ENCODE data around the gene MRGPRG.

The MRGPRG gene

GRCh38 chr11:3207526-3208189 is 11.0 kb downstream of the MRGPRG start:
- no peaks in the 10 kb centered on the region for H3K9me3 ChIP-seq
- H3K27me3 ChIP-seq = peaks cover 12% of the 10 kb centered on the region
- DNase-seq = no peak
- no peaks in the 10 kb centered on the region for H3K36me3 ChIP-seq
- no peaks in the 10 kb centered on the region for H3K4me1 ChIP-seq
- no peak overlapping the region for H3K4me3 ChIP-seq (ENCODE audit: low read depth, low read length)
- no peak for TF ChIP-seq CTCF (IDR thresholded peaks at IDR 0.05; ENCODE audit: low read depth, low read length)

GRCh38 chr11:3206922-3207204 is 11.8 kb downstream of the MRGPRG start:
- no peak overlapping the region for H3K4me3 ChIP-seq (ENCODE audit: low read depth, low read length)
- no peak for DNase-seq
- no peaks in the 10 kb centered on the region for H3K4me1 ChIP-seq
- TF ChIP-seq CTCF (IDR thresholded peaks at IDR 0.05; ENCODE audit: low read depth, low read length) = no peak
- no peaks in the 10 kb centered on the region for H3K36me3 ChIP-seq
- H3K9me3 ChIP-seq = no peaks in the 10 kb centered on the region
- peaks cover 13% of the 10 kb centered on the region for H3K27me3 ChIP-seq

GRCh38 chr11:3206156-3206921 is 12.3 kb downstream of the MRGPRG start:
- no peak overlapping the region for H3K4me3 ChIP-seq (ENCODE audit: low read depth, low read length)
- DNase-seq = no peak
- H3K27me3 ChIP-seq = peaks cover 13% of the 10 kb centered on the region
- no peaks in the 10 kb centered on the region for H3K9me3 ChIP-seq
- no peaks in the 10 kb centered on the region for H3K4me1 ChIP-seq
- H3K36me3 ChIP-seq = no peaks in the 10 kb centered on the region
- no peak for TF ChIP-seq CTCF (IDR thresholded peaks at IDR 0.05; ENCODE audit: low read depth, low read length)

- Histone ChIP-seq H3K4me3 (ENCODE audit: low read depth, low read length) (no peak overlapping the region), H3K27me3 (peaks cover 13% of the 10 kb centered on the region), H3K9me3 (no peaks in the 10 kb centered on the region), H3K4me1 (no peaks in the 10 kb centered on the region), H3K36me3 (no peaks in the 10 kb centered on the region)
- no peak for TF ChIP-seq CTCF (IDR thresholded peaks at IDR 0.05; ENCODE audit: low read depth, low read length)
- no peak for DNase-seq
Observed at GRCh38 chr11:3205261-3206155, 13.1 kb downstream of the MRGPRG start.

GRCh38 chr11:3204141-3205015 is 14.2 kb downstream of the MRGPRG start:
- no peaks in the 10 kb centered on the region for H3K4me1 ChIP-seq
- TF ChIP-seq CTCF (IDR thresholded peaks at IDR 0.05; ENCODE audit: low read depth, low read length) = no peak
- H3K27me3 ChIP-seq = peaks cover 13% of the 10 kb centered on the region
- no peaks in the 10 kb centered on the region for H3K9me3 ChIP-seq
- H3K36me3 ChIP-seq = no peaks in the 10 kb centered on the region
- no peak for DNase-seq
- H3K4me3 ChIP-seq (ENCODE audit: low read depth, low read length) = no peak overlapping the region
